Activated CD8-positive, alpha-beta memory T cell treated with anti-CD3 and anti-CD28 coated beads for 1 hour (primary cell): ENCODE data around the gene TOR1A.
"Not testable (repeated sequence)": the region's sequence is repeated elsewhere in the genome, so short reads cannot be mapped to it uniquely, and the experiment has no call there.

Experiments used
- DNase-seq, 2 donors: peaks; one replicate each; pipeline ENCODE4 v3.0.0-alpha.2; 2020; ENCODE audit warnings: low read depth in 1 of 2; ENCODE audit errors: extremely low read depth in 1 of 2

Gene TOR1A

GRCh38 chr9:129783516-129784361 lies 40.2 kb downstream of the TOR1A start:
- peak; percentile 41 to 50 for DNase-seq

- no peak for DNase-seq
Observed at GRCh38 chr9:129781981-129782380, 42.0 kb downstream of the TOR1A start.

- no peak for DNase-seq
Observed at GRCh38 chr9:129781131-129781530, 42.8 kb downstream of the TOR1A start.

- DNase-seq = no peak
Observed at GRCh38 chr9:129779560-129780190, 44.3 kb downstream of the TOR1A start.

GRCh38 chr9:129778469-129778868 lies 45.5 kb downstream of the TOR1A start:
- no peak for DNase-seq

GRCh38 chr9:129777769-129778130 lies 46.2 kb downstream of the TOR1A start:
- DNase-seq = no peak

- peak; percentile 14 to 27 for DNase-seq
Observed at GRCh38 chr9:129776938-129777768, 46.8 kb downstream of the TOR1A start.

GRCh38 chr9:129776566-129776937 lies 47.4 kb downstream of the TOR1A start:
- no peak for DNase-seq

- not testable (repeated sequence) for DNase-seq
Observed at GRCh38 chr9:129776096-129776495, 47.8 kb downstream of the TOR1A start.

- DNase-seq = no peak
Observed at GRCh38 chr9:129775448-129775798, 48.5 kb downstream of the TOR1A start.

GRCh38 chr9:129774791-129775447 lies 49.0 kb downstream of the TOR1A start:
- no peak for DNase-seq

GRCh38 chr9:129773262-129774048 lies 50.5 kb downstream of the TOR1A start:
- DNase-seq = no peak

- no peak for DNase-seq
Observed at GRCh38 chr9:129770741-129771140, 53.2 kb downstream of the TOR1A start.

GRCh38 chr9:129769669-129770068 lies 54.3 kb downstream of the TOR1A start:
- no peak for DNase-seq

GRCh38 chr9:129768486-129768885 lies 55.5 kb downstream of the TOR1A start:
- DNase-seq = no peak

- no peak for DNase-seq
Observed at GRCh38 chr9:129765764-129766317, 58.1 kb downstream of the TOR1A start.

- no peak for DNase-seq
Observed at GRCh38 chr9:129762985-129763926, 60.7 kb downstream of the TOR1A start.
